T-helper 17 cell (primary cell): ENCODE measurements around the gene TAMM41. TPM values are rescaled to one million over a fixed set of nuclear protein-coding genes. Genes with fewer than 3 reads are reported as not detected.
"Not testable (repeated sequence)": the region's sequence is repeated elsewhere in the genome, so short reads cannot be mapped to it uniquely, and the experiment has no call there.

Source experiments
- ATAC-seq: fragments of 150-1000 bp; cut with Tn5 transposase; 2 replicates; pipeline ENCODE4 v1.10.0; 2021; ENCODE audit warnings: mild to moderate bottlenecking, moderate library complexity
- DNase-seq, 3 donors: peaks; one replicate each; pipeline versions ENCODE4 v3.0.0 to v3.0.0-alpha.2; 2020 to 2021
- H3K9me3 ChIP-seq: one replicate; pipeline ENCODE4 v1.7.0; 2013; ENCODE audit warnings: low read length, mild to moderate bottlenecking; ENCODE audit not compliant: control insufficient read depth, poor library complexity, severe bottlenecking
- H3K27ac Mint-ChIP-seq: one replicate; pipeline ENCODE4 v1.8.0; 2022; ENCODE audit warnings: mild to moderate bottlenecking, moderate library complexity, mixed read lengths
- H3K27me3 Mint-ChIP-seq: one replicate; pipeline ENCODE4 v1.8.0; 2022; ENCODE audit warnings: mixed read lengths
- H3K36me3 Mint-ChIP-seq: one replicate; pipeline ENCODE4 v1.8.0; 2022; ENCODE audit warnings: low read depth, mixed read lengths
- H3K4me1 Mint-ChIP-seq: one replicate; pipeline ENCODE4 v1.8.0; 2022; ENCODE audit warnings: mild to moderate bottlenecking, mixed read lengths
- H3K4me3 Mint-ChIP-seq: one replicate; pipeline ENCODE4 v1.8.0; 2022; ENCODE audit warnings: mild to moderate bottlenecking, moderate library complexity, mixed read lengths
- total RNA-seq, 4 donors: library from RNA in 2 of 4; stranded (reverse) in 2 of 4; gene quantifications; one replicate each; pipeline ENCODE4 v1.2.3 and lab custom pipeline; 2022 to 2026

The TAMM41 gene
- total RNA-seq, 2 donors from 2014 or later: 21.5 to 22.9 TPM

DNA sequence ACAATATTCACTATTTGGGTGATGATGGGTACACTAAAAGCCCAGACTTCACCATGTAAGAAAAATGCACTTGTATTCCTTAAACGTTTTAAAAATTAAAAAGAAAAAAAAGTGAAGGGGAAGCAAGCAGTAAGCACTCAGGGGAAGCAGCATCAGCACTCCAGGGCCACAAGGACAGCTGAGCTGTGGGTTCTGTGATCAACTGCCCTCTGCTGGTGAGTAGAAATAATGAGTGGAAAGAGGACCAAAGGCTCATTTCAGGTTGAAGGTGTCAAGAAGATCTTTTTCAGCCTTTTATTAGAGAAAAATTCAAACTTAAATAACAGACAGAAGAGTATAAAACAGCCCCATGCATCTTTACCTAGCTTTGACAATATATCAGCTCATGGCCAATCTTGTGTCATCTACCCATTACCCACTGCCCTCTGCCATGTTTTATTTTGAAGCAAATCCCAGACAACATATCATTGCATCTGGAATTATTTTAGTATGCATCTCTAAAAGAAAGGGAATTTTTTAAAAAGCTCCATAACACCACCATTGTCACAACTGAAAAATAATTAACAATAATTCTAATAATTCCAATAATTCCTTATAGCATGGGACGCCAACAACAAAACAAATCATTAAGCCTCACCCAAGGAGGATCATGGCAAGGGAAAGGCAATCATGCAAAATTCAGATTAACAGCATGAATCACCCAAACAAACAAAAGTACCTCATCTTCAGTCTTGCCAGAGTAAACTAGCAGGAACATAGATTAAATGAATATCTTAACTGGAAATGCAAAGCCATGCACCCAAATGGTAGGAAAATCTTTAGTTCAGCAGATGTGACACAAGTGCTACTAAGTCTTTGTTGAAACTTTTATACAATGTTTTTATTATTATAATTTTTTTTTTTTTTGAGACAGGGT is 42.5 kb downstream of the TAMM41 start:
- ATAC-seq (peak; percentile 76), DNase-seq (peak in 1 of 3 donors; percentile 8)
- Mint-ChIP-seq H3K27ac (no peak overlapping the region), H3K36me3 (peaks cover 28% of the 10 kb centered on the region), H3K4me3 (no peak overlapping the region), H3K27me3 (no peaks in the 10 kb centered on the region), H3K4me1 (peaks cover 5% of the 10 kb centered on the region)
- no peaks in the 10 kb centered on the region for H3K9me3 ChIP-seq

DNA sequence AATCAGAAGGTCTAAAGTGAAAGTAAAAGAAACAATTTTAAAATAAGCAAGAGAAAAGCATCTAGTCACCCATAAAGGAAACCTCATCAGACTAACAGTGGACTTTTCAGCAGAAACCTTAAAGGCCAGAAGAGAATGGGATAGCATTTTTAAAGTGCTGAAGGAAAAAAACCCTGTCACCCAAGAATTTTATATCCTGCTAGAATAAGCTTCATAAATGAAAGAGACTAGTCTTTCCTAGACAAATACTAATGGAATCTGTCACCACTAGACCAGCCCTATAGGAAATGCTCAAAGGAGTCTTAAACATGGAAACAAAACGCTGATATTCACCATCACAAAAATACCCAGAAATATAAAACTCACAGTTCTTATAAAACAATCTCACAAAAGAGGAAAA is 46.9 kb downstream of the TAMM41 start:
- H3K9me3 ChIP-seq: no peaks in the 10 kb centered on the region
- H3K27me3 Mint-ChIP-seq: no peaks in the 10 kb centered on the region
- peaks cover 15% of the 10 kb centered on the region for H3K4me1 Mint-ChIP-seq
- ATAC-seq (no peak), DNase-seq (no peak)
- no peak overlapping the region for H3K4me3 Mint-ChIP-seq
- no peak overlapping the region for H3K27ac Mint-ChIP-seq
- H3K36me3 Mint-ChIP-seq: peaks cover 27% of the 10 kb centered on the region

DNA sequence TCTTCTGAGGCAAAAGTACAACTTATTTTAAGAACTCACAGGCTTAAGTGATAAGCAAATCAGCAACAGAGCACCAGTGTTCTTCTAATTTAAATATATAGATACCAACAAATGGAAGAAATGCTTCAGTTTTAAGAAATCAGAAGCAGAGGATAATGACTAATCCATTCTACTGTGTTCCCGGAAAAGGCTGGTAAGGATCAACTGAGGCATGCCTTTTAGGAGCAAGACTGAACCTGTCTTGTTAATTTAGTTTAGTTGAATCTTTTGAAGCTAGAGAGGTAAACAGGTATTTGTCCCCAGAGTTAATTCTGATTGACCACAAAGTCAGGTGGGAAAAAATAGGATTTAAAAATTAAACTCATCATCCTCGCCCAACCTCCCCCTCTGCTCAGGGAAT is 51.8 kb downstream of the TAMM41 start:
- H3K9me3 ChIP-seq: no peaks in the 10 kb centered on the region
- Mint-ChIP-seq H3K36me3 (peaks cover 28% of the 10 kb centered on the region), H3K4me3 (no peak overlapping the region), H3K4me1 (peaks cover 21% of the 10 kb centered on the region), H3K27ac (no peak overlapping the region), H3K27me3 (no peaks in the 10 kb centered on the region)
- no peak for DNase-seq
- ATAC-seq: no peak

DNA sequence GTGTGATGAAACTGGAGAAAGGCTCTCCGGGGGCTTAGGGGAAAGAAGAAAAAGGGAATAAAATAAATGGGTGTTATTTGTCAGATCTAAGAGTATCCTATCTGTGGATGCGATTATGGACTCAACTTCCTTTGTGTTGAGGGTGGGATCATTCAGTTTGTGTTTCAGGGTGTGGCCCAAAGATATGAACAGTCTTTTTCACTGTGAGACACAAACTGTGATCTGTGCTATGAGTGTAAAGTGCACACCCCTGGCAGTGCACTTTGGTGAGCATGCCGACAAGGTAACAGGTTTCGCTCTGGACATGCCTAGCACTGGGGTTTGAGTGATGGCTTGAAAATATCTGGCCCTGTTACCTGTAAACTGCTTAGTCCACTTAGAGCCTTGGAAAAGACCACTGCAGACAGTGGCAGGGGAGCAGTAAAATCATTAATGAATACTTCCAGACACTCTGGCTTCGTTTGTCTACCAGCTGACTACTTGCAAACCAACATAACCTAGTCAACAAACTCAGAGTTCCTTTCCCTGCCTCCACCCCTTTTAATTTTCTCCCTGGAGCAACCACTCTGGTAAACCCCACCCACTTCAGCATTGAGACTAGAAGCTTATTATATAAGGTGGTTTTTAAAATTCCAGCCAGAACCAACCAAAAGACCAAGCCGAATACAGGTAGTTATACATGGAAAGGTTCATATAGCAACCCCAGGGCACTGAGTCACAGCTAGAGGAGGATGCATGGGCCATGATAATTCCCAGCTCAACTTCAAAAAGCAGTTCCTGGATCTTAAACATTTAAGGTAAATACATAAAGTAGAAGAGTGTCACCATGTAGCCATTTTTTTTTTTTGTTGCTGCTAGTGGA is 55.1 kb downstream of the TAMM41 start:
- Mint-ChIP-seq H3K27me3 (no peaks in the 10 kb centered on the region), H3K36me3 (peaks cover 30% of the 10 kb centered on the region), H3K27ac (no peak overlapping the region), H3K4me3 (no peak overlapping the region), H3K4me1 (peaks cover 16% of the 10 kb centered on the region)
- H3K9me3 ChIP-seq: no peaks in the 10 kb centered on the region
- ATAC-seq (no peak), DNase-seq (no peak)

DNA sequence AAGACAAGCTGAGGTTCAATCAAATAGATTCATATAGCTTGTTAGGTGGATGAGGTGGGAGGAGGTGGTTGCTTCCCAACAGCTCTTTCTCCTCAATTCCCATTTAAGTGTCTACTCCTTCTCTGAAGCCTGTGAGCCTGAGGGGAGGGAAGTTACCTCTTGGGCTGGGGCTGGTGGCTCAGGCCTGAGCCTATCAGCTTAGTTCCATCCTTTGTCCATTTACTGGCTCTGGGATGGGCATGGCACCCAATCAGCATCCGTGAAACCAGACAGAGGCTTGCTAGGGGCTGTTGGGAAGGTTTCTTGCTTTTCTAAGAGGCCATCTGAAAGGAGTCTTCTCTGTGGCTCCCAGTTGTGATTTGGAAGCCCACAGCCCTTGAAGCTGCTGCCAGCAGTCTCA is 57.3 kb downstream of the TAMM41 start:
- Mint-ChIP-seq H3K4me1 (peaks cover 19% of the 10 kb centered on the region), H3K4me3 (no peak overlapping the region), H3K27ac (peak overlapping the region; percentile 21), H3K36me3 (peaks cover 23% of the 10 kb centered on the region), H3K27me3 (no peaks in the 10 kb centered on the region)
- DNase-seq (no peak), ATAC-seq (no peak)
- H3K9me3 ChIP-seq: no peaks in the 10 kb centered on the region

DNA sequence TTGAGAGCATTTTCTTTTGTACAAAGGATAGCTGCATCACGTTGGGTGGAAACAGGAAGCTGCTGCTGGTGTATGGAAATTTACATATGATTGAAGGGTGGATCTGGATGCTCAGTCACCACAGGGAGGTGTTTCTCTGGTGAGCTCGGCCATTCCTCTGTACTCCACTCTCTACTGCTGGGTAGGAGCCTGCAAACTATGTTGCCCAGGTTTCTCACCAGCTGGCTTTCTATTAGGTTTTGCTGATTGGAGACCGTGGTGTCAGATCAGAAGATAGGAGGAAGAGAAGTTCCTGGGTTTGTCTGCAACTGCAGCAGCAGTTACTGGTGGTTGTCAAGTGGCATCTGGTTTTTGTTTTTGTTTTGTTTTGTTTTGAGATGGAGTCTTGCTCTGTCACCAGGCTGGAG is 61.7 kb downstream of the TAMM41 start:
- DNase-seq: no peak
- peak overlapping the region; percentile 67 for H3K27ac Mint-ChIP-seq
- H3K36me3 Mint-ChIP-seq: peaks cover 14% of the 10 kb centered on the region

DNA sequence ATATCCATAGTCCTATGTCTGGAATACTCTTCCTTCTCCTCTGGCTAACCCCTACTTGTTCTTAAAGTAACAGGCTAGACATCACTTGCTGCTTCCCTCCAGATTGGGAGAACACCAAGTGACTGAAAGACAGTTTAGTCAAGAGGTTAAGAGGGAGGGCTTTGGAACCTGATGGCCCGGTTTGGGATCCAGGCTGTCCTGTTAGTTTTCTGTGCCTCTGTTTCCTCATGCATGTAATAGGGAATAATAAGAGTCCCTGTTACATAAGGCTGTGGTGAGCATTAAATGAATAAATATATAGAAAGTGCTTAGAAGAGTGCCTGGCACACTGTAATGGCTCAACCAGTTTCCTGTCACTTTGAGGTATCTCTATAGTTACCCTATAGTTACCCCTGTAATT is 66.3 kb downstream of the TAMM41 start:
- H3K27me3 Mint-ChIP-seq: no peaks in the 10 kb centered on the region
- DNase-seq (no peak), ATAC-seq (no peak)
- peaks cover 5% of the 10 kb centered on the region for H3K4me1 Mint-ChIP-seq
- H3K4me3 Mint-ChIP-seq: no peak overlapping the region
- H3K36me3 Mint-ChIP-seq: peaks cover 7% of the 10 kb centered on the region
- no peak overlapping the region for H3K27ac Mint-ChIP-seq
- no peaks in the 10 kb centered on the region for H3K9me3 ChIP-seq

More for the DNA sequence above, 61.7 kb downstream of the TAMM41 start:
- no peaks in the 10 kb centered on the region for H3K9me3 ChIP-seq
- peak; percentile 85 for ATAC-seq
- no peaks in the 10 kb centered on the region for H3K27me3 Mint-ChIP-seq
- H3K4me1 Mint-ChIP-seq: peaks cover 13% of the 10 kb centered on the region
- H3K4me3 Mint-ChIP-seq: peak overlapping the region; percentile 76

DNA sequence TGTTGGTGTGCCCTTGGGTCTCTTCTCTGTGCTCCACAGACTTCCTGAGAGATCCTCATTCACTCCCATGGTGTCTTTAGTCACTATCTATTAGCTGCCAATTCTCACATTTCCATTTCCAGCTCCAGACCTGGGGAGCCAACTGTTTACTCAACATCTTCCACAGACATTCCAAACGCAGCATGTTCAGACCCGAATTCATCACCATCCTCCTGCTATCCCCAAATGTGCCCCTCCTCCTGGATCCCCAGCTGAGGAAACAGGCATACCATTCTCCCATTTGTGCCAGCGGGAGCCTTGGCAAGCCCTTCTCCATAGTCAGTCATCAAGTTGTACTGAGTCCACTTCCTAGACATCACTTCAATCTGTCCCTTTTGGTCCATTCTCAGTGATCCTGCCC is 67.1 kb downstream of the TAMM41 start:
- peaks cover 7% of the 10 kb centered on the region for H3K36me3 Mint-ChIP-seq
- ATAC-seq: no peak
- H3K4me3 Mint-ChIP-seq: no peak overlapping the region
- no peaks in the 10 kb centered on the region for H3K9me3 ChIP-seq
- no peaks in the 10 kb centered on the region for H3K27me3 Mint-ChIP-seq
- H3K4me1 Mint-ChIP-seq: no peaks in the 10 kb centered on the region
- DNase-seq: no peak
- no peak overlapping the region for H3K27ac Mint-ChIP-seq

DNA sequence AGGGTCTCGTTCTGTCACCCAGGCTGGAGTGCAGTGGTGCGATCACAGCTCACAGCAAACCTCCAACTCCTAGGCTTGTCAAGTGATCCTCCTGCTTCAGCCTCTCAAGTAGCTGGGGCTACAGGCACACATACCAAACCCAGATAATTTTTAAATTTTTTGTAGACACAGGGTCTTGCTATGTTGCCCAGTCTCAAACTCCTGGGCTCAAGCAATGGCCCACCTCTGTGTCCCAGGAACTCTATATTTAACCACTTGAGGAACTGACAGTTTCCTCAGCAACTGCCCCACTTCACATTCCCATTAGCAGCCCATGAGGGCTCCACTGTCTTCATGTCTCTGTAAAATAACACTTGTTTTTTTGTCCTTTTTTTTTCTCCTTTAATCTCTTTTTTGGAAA is 68.4 kb downstream of the TAMM41 start:
- H3K4me3 Mint-ChIP-seq: no peak overlapping the region

DNA sequence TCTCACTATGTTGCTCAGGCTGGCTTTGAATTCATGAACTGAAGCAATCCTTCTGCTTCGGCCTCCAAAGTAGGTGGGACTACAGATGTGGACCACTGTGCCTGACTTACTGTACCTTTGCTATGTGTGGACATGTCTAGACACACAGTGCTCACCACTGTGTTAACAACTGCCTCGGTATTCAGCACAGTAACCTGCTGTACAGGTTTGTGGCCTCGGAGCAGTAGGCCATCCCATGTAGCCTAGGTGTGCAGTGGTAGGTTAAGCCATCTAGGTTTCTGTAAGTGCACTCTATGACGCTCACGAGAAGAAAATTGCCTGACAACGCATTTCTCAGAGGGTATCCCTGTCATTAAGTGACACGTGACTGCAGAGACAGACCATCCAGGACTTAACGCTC is 70.3 kb downstream of the TAMM41 start:
- ATAC-seq (no peak), DNase-seq (no peak)
- H3K4me3 Mint-ChIP-seq: no peak overlapping the region
- peaks cover 7% of the 10 kb centered on the region for H3K36me3 Mint-ChIP-seq
- no peaks in the 10 kb centered on the region for H3K27me3 Mint-ChIP-seq
- H3K9me3 ChIP-seq: no peaks in the 10 kb centered on the region
- H3K27ac Mint-ChIP-seq: no peak overlapping the region
- no peaks in the 10 kb centered on the region for H3K4me1 Mint-ChIP-seq

More for the DNA sequence above, 68.4 kb downstream of the TAMM41 start:
- ATAC-seq (no peak), DNase-seq (no peak)
- Mint-ChIP-seq H3K27ac (no peak overlapping the region), H3K4me1 (no peaks in the 10 kb centered on the region), H3K36me3 (peaks cover 7% of the 10 kb centered on the region), H3K27me3 (no peaks in the 10 kb centered on the region)
- H3K9me3 ChIP-seq: no peaks in the 10 kb centered on the region

DNA sequence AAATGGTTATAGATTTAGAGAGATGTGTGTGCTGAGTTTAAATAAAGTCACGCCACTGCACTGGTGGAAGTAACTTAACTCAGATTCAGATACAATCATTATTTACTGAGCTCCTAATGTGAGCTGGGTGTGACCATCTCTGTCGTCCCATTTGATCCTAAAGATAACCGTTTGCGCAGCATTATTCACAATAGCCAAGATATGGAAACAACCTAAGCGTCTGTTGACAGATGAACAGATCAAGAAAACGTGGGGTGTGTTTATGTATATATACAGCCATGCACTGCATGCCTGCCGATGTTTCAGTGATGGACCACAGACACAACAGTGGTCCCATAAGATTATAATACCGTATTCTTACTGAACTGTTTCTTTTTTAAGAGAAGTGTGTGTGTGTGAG is 71.2 kb downstream of the TAMM41 start:
- no peak overlapping the region for H3K4me3 Mint-ChIP-seq
- H3K9me3 ChIP-seq: no peaks in the 10 kb centered on the region
- H3K27ac Mint-ChIP-seq: no peak overlapping the region
- H3K36me3 Mint-ChIP-seq: peaks cover 5% of the 10 kb centered on the region
- ATAC-seq (no peak), DNase-seq (no peak)
- peaks cover 7% of the 10 kb centered on the region for H3K4me1 Mint-ChIP-seq
- H3K27me3 Mint-ChIP-seq: no peaks in the 10 kb centered on the region

DNA sequence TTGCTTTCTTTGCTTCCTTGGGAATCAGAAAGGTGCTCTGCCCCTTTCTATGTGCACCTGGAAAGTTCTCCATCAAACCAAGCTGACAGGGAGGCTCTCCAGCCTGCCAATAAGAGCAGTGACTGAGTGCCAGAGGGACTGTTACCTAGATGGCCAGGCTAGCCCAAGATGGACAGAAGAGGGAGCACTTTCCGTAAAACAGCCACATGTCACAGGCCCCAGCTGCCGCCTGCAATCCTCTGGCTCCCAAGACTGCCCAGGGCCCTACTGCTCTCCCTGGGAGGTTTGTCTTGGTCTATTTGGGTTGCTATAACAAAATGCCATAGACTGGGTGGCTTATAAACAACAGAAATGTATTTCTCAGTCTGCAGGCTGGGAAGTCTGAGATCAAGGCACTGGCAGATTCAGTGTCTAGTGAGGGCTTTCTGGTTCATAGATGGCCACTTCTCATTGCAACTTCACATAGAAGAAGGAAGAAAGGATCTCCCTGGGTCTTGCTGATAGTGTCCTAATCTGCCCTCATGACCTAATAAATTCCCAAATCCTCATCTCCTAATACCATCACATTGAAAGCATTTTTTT is 72.3 kb downstream of the TAMM41 start:
- ATAC-seq (no peak), DNase-seq (no peak)
- Mint-ChIP-seq H3K4me1 (peaks cover 12% of the 10 kb centered on the region), H3K36me3 (peaks cover 4% of the 10 kb centered on the region), H3K4me3 (no peak overlapping the region), H3K27ac (no peak overlapping the region), H3K27me3 (no peaks in the 10 kb centered on the region)
- no peaks in the 10 kb centered on the region for H3K9me3 ChIP-seq

DNA sequence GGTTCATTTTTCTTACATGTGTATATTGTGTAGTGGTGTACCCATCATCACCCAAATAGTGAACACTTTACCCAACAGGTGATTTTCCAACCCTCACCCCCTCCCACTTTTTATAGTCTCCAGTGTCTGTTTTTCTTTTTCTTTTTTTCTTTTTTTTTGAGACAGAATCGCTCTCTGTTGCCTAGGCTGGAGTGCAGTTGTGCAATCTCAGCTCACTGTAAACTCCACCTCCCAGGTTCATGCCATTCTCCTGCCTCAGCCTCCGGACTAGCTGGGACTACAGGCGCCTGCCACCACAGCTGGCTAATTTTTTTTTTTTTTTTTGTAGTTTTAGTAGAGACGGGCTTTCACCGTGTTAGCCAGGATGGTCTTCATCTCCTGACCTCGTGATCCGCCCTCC is 74.8 kb downstream of the TAMM41 start:
- DNase-seq, H3K9me3 ChIP-seq, H3K27me3 Mint-ChIP-seq, H3K4me3 Mint-ChIP-seq, H3K36me3 Mint-ChIP-seq, ATAC-seq, H3K27ac Mint-ChIP-seq: not testable (repeated sequence)
- peaks cover 12% of the 10 kb centered on the region for H3K4me1 Mint-ChIP-seq
